HEK293 (cell line): ENCODE results near the gene CXXC5.

Source experiments
- BCL11A ChIP-seq: fragments of 450-650 bp; formaldehyde crosslinking; IDR thresholded peaks from 2 replicates; pipeline ENCODE4 v1.5.1; 2016; ENCODE audit warnings: low read depth, missing biosample characterization, missing genetic modification characterization
- ELK4 ChIP-seq: IDR thresholded peaks from 2 replicates; pipeline ENCODE4 v1.6.1; 2011; ENCODE audit warnings: mild to moderate bottlenecking, low read depth, low read length, borderline replicate concordance
- FEZF1 ChIP-seq: fragments of 450-650 bp; formaldehyde crosslinking; IDR thresholded peaks from 2 replicates; pipeline ENCODE4 v1.5.1; 2016; ENCODE audit warnings: missing biosample characterization, missing genetic modification characterization
- GLI4 ChIP-seq: fragments of 450-650 bp; formaldehyde crosslinking; IDR thresholded peaks from 2 replicates; pipeline ENCODE4 v1.5.1; 2016; ENCODE audit warnings: missing biosample characterization, missing genetic modification characterization
- IKZF3 ChIP-seq: fragments of 450-650 bp; IDR thresholded peaks from 2 replicates; pipeline ENCODE4 v1.5.0; 2018; ENCODE audit warnings: missing biosample characterization, mild to moderate bottlenecking, missing genetic modification characterization, moderate library complexity
- KLF9 ChIP-seq: fragments of 450-650 bp; formaldehyde crosslinking; IDR thresholded peaks from 2 replicates; pipeline ENCODE4 v1.5.1; 2016; ENCODE audit warnings: missing biosample characterization, missing genetic modification characterization, low read depth
- PRDM10 ChIP-seq: fragments of 450-650 bp; formaldehyde crosslinking; IDR thresholded peaks from 2 replicates; pipeline ENCODE4 v1.5.1; 2016; ENCODE audit warnings: missing biosample characterization, missing genetic modification characterization
- PRDM6 ChIP-seq: fragments of 450-650 bp; formaldehyde crosslinking; IDR thresholded peaks from 2 replicates; pipeline ENCODE4 v1.5.1; 2017; ENCODE audit warnings: missing biosample characterization, missing genetic modification characterization
- REPIN1 ChIP-seq: fragments of 450-650 bp; formaldehyde crosslinking; IDR thresholded peaks from 2 replicates; pipeline ENCODE4 v1.5.1; 2017; ENCODE audit warnings: missing biosample characterization, missing genetic modification characterization, low read depth
- SALL2 ChIP-seq: fragments of 450-650 bp; formaldehyde crosslinking; IDR thresholded peaks from 2 replicates; pipeline ENCODE4 v1.5.0; 2017; ENCODE audit warnings: missing biosample characterization, mild to moderate bottlenecking, missing genetic modification characterization, borderline replicate concordance
- SP2 ChIP-seq: fragments of 450-650 bp; formaldehyde crosslinking; IDR thresholded peaks from 2 replicates; pipeline ENCODE4 v1.5.1; 2016; ENCODE audit warnings: missing biosample characterization, missing genetic modification characterization
- TRIM28 ChIP-seq: IDR thresholded peaks from 2 replicates; pipeline ENCODE4 v1.6.1; 2011; ENCODE audit warnings: low read length, control low read depth, borderline replicate concordance
- YY2 ChIP-seq: fragments of 450-650 bp; formaldehyde crosslinking; IDR thresholded peaks from 2 replicates; pipeline ENCODE4 v1.5.1; 2016; ENCODE audit warnings: missing biosample characterization, missing genetic modification characterization
- ZBTB20 ChIP-seq: fragments of 450-650 bp; formaldehyde crosslinking; IDR thresholded peaks from 2 replicates; pipeline ENCODE4 v1.5.1; 2016; ENCODE audit warnings: missing biosample characterization, missing genetic modification characterization
- ZIC2 ChIP-seq: fragments of 450-650 bp; formaldehyde crosslinking; IDR thresholded peaks from 2 replicates; pipeline ENCODE4 v1.5.1; 2016; ENCODE audit warnings: missing biosample characterization, missing genetic modification characterization
- ZNF121 ChIP-seq: fragments of 450-650 bp; formaldehyde crosslinking; IDR thresholded peaks from 2 replicates; pipeline ENCODE4 v1.5.1; 2016; ENCODE audit warnings: missing biosample characterization, missing genetic modification characterization
- ZNF266 ChIP-seq: fragments of 450-650 bp; formaldehyde crosslinking; IDR thresholded peaks from 2 replicates; pipeline ENCODE4 v1.5.1; 2016; ENCODE audit warnings: missing biosample characterization, missing genetic modification characterization, low read depth
- ZNF311 ChIP-seq: fragments of 450-650 bp; formaldehyde crosslinking; IDR thresholded peaks from 2 replicates; pipeline ENCODE4 v1.5.1; 2017; ENCODE audit warnings: missing biosample characterization, missing genetic modification characterization, borderline replicate concordance
- ZNF398 ChIP-seq: fragments of 450-650 bp; formaldehyde crosslinking; IDR thresholded peaks from 2 replicates; pipeline ENCODE4 v1.5.1; 2017; ENCODE audit warnings: missing biosample characterization, missing genetic modification characterization
- ZNF501 ChIP-seq: fragments of 450-650 bp; formaldehyde crosslinking; IDR thresholded peaks from 2 replicates; pipeline ENCODE4 v1.5.1; 2016; ENCODE audit warnings: missing biosample characterization, missing genetic modification characterization
- ZNF518A ChIP-seq: fragments of 450-650 bp; formaldehyde crosslinking; conservative IDR thresholded peaks from 2 replicates; pipeline ENCODE4 v1.5.1; 2016; ENCODE audit warnings: low read depth, missing biosample characterization, missing genetic modification characterization
- ZNF560 ChIP-seq: fragments of 450-650 bp; formaldehyde crosslinking; IDR thresholded peaks from 2 replicates; pipeline ENCODE4 v1.5.1; 2017; ENCODE audit warnings: missing biosample characterization, missing genetic modification characterization, borderline replicate concordance
- ZNF561 ChIP-seq: fragments of 450-650 bp; IDR thresholded peaks from 2 replicates; pipeline ENCODE4 v1.5.1; 2018; ENCODE audit warnings: missing biosample characterization, missing genetic modification characterization, borderline replicate concordance
- ZNF600 ChIP-seq: fragments of 450-650 bp; formaldehyde crosslinking; IDR thresholded peaks from 2 replicates; pipeline ENCODE4 v1.5.1; 2016; ENCODE audit warnings: missing biosample characterization, missing genetic modification characterization
- ZNF629 ChIP-seq: fragments of 450-650 bp; formaldehyde crosslinking; IDR thresholded peaks from 2 replicates; pipeline ENCODE4 v1.5.1; 2017; ENCODE audit warnings: missing biosample characterization, missing genetic modification characterization
- ZNF670 ChIP-seq: fragments of 450-650 bp; formaldehyde crosslinking; IDR thresholded peaks from 2 replicates; pipeline ENCODE4 v1.5.1; 2016; ENCODE audit warnings: missing biosample characterization, missing genetic modification characterization, low read depth

Gene CXXC5

GRCh38 chr5:139708877-139709581 is 60.9 kb downstream of the CXXC5 start (continued):
- no peak for TF ChIP-seq ZNF518A (tag by site-specific recombination)
- TF ChIP-seq ZBTB20 = peak; percentile 47; the same call in 1 of the 2 replicates
- TF ChIP-seq SALL2 (tag by site-specific recombination) = no peak
- peak; percentile 91 for TF ChIP-seq ZNF600 (tag by site-specific recombination)
- TF ChIP-seq PRDM10 (tag by site-specific recombination) = peak; percentile 80
- TF ChIP-seq IKZF3 (tag by site-specific recombination) = peak; percentile 81
- peak; percentile 31; the same call in 1 of the 2 replicates for TF ChIP-seq ZNF501 (tag by site-specific recombination)
- 0 out of 2 replicates have a peak, but pooled peaks have one; percentile 24 for TF ChIP-seq FEZF1 (tag by site-specific recombination)
- no peak for TF ChIP-seq ZNF266
- TF ChIP-seq GLI4 (tag by site-specific recombination) = peak; percentile 33; the same call in 1 of the 2 replicates
- 0 out of 2 replicates have a peak, but pooled peaks have one; percentile 26 for TF ChIP-seq ZNF561 (tag by site-specific recombination)
- TF ChIP-seq KLF9 (tag by site-specific recombination) = peak; percentile 67
- TF ChIP-seq PRDM6 (tag by site-specific recombination) = no peak
- TF ChIP-seq ZNF398 (tag by site-specific recombination) = 0 out of 2 replicates have a peak, but pooled peaks have one; percentile 40
- TF ChIP-seq ZNF311 = no peak
- no peak for TF ChIP-seq ZNF560 (tag by site-specific recombination)
- 0 out of 2 replicates have a peak, but pooled peaks have one; percentile 52 for TF ChIP-seq REPIN1 (tag by site-specific recombination)
- TF ChIP-seq BCL11A = 0 out of 2 replicates have a peak, but pooled peaks have one; percentile 60
- peak; percentile 92 for TF ChIP-seq ZIC2 (tag by site-specific recombination)
- TF ChIP-seq ZNF670 (tag by site-specific recombination) = no peak
- no peak for TF ChIP-seq YY2 (tag by site-specific recombination)
- TF ChIP-seq TRIM28 = peak; percentile 92
- TF ChIP-seq ZNF629 (tag by site-specific recombination) = peak; percentile 84
- no peak for TF ChIP-seq ELK4
- TF ChIP-seq ZNF121 (tag by site-specific recombination) = 0 out of 2 replicates have a peak, but pooled peaks have one; percentile 8
- TF ChIP-seq SP2 (tag by site-specific recombination) = peak; percentile 59
